ENCODE results near the gene SDR9C7. TPM values are rescaled to one million over a fixed set of nuclear protein-coding genes. Genes with fewer than 3 reads are reported as not detected.
"Not testable (repeated sequence)": the region's sequence is repeated elsewhere in the genome, so short reads cannot be mapped to it uniquely, and the experiment has no call there.

The SDR9C7 gene
- polyA plus RNA-seq, 4 donors: 0.10 to 0.53 (median 0.14) TPM

DNA sequence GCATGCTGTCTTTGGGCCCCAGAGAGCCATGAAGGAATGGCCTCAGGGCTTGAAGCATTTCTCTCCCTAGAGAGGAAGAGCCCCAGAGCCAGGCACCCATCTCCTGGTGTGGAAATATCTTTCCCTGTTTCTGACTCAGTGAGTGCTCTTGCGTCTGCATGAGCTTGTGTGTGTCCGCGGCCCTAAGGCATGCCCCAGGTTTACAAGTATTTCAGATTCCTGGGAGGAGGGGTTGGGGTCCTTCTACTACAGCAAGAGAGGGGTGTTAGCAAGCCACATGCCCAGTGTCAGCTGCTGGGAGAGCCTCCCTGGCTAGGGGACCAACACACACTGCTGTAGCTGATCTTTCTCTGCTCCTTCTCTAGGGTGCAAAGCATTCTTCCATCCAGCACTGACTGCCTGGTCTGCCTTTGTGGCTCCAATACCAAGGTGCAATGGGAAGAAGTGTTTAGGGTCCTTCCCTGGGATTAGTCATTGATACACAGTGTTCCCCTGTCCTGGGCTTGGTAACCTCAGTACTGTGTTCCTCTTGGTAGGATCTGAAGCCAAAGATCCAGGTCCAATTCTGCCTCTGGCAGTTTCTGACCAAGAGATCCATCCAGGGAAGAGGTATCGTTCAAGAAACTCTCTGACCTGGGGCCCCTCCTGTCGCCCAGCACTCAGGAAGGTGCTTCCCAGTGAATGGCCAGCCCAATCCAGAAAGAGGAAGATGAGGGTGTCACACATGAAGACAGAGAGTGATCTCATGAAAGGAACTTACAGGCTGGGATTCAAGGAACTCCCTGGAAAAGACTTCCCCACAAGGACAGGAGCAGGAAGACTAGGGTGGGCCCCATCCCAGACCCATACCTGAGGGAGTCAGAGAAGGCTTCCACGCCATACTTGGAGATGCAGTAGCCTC, 20.1 kb upstream of the SDR9C7 start:
- DNase-seq (ENCODE audit: low read depth in 4 of 4, low spot score in 2 of 4): no peak

DNA sequence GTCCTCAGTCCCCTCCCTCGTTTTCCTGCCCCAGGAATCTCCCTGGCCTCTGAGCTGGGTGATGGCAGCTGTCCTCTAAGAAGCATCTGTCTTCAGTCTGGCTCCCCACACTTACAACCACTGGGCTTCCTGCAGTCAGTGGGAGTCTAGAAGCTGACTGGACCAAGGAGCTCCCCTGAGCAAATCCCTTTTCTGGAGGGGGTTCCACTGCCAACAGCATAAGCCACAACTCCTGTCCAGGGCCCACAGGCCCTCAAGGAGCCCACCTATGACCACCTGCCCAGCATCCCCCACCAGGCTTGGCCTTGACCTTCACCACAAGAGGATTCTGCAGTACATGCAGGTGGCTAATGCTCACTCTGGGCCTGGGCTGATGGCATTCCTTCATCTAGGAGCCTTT, 19.1 kb upstream of the SDR9C7 start:
- no peak for DNase-seq (ENCODE audit: low read depth in 4 of 4, low spot score in 2 of 4)

DNA sequence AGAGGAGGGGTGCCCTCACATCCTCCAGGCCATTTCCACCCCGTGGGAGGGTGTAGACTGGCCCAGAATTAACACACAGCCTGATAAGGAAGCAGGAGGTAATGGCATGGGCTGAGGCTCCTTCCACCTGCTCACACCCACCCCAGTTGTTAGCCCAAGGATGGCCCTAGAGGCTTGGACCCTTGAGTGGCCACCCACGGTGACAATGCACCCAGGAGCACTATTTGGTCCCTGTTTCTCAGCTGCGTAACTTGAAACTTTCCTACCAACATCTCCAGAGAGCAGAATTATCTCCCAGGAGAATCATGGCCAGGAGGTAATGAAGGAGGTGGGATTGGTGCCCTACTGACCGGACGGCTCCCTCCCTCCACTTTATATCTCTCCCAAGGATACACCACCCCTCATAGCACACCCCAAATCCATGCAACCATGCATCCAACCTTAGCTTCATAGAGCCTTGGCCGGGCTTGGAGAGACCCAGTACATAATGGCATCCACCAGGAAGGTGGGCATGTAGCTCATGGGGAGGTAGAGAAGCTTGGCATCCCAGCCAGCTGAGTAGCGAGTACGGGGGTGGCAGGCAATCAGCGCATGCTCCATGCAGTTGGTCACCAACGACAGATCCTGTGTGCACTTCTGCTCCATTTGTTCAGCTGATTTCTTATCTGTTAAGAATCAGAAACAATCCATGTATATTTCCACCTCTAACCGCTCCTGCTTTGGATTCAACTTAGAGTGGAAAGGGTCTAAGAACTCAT, 17.6 kb upstream of the SDR9C7 start:
- no peak for DNase-seq (ENCODE audit: low read depth in 4 of 4, low spot score in 2 of 4)

GRCh38 chr12:56948881-56949280, 14.7 kb upstream of the SDR9C7 start:
- no peak for DNase-seq (ENCODE audit: low read depth in 4 of 4, low spot score in 2 of 4)

DNA sequence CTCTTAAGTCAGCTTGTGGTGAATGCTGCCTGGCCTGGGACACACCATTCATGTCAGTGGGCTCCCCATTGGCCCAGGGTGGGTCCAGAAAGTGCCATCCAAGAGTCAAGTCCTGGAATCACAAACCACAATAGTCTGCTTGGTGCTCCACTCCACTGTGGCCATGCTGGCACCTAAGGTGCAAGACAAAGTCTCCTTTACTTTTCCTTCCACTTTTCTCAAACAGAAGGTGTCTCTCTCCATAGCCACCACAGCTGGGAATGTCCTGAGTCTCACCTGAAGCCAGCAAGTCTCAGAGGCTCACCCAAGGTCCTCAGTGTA, 14.2 kb upstream of the SDR9C7 start:
- no peak for DNase-seq (ENCODE audit: low read depth in 4 of 4, low spot score in 2 of 4)

- no peak for DNase-seq (ENCODE audit: low read depth in 4 of 4, low spot score in 2 of 4)
Measured at GRCh38 chr12:56947633-56948456, 13.6 kb upstream of the SDR9C7 start.

- no peak for DNase-seq (ENCODE audit: low read depth in 4 of 4, low spot score in 2 of 4)
Measured at GRCh38 chr12:56943878-56944277, 9.7 kb upstream of the SDR9C7 start.

GRCh38 chr12:56943374-56943773, 9.2 kb upstream of the SDR9C7 start:
- not testable (repeated sequence) for DNase-seq (ENCODE audit: low read depth in 4 of 4, low spot score in 2 of 4)

DNA sequence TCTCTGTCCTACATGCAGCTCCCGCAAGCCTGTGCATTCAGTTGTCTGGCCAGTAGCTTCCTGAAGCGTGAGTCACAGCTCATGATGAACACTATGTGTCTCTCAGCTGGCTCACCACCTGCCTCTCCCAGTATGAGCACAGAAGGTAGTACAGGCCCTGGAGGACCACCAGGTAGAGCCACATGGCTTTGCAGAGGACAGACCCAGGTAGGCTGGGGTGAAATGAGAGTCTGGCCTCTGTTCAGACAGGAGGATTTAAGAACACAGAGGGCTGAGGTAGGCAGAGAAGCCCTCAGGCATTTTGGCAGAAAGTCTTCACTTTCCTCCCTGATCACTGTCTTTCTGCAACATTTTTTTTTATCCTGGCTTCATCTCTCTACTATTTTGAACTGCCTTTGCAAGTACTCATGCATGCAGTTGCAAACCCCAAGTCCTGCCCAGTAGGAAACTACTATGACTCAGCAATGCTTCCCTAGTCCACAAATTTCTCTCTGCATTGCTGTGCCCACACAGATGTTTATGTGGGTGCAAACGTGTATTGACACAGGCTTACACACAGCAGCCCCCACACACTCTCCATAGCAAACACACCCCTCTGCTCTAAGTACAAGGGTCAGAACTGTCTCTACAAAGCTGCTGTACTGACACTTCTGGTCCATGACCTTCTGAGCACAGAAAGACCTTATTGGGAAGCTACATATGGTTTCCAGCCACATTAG, 7.2 kb upstream of the SDR9C7 start:
- no peak for DNase-seq (ENCODE audit: low read depth in 4 of 4, low spot score in 2 of 4)

DNA sequence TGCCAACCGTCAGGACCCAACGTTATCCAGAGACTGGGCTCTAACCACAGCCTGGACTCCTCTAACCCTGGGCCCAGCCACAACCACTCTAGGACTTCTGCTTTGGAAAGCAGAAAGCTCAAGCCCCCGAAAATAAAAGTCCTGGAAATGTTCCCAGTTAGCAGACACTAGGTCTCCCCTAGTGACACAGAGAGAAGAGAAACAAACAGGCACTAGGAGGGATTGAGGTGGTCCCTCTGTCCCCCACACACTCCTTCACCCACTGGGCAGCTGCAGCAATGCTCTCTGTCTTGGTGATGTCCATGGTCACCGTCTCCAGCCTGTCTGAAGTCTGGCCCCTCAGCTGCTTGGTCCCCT, 6.7 kb upstream of the SDR9C7 start:
- not testable (repeated sequence) for DNase-seq (ENCODE audit: low read depth in 4 of 4, low spot score in 2 of 4)

- no peak for DNase-seq (ENCODE audit: low read depth in 4 of 4, low spot score in 2 of 4)
Measured at GRCh38 chr12:56935752-56936151, 1.5 kb upstream of the SDR9C7 start.

DNA sequence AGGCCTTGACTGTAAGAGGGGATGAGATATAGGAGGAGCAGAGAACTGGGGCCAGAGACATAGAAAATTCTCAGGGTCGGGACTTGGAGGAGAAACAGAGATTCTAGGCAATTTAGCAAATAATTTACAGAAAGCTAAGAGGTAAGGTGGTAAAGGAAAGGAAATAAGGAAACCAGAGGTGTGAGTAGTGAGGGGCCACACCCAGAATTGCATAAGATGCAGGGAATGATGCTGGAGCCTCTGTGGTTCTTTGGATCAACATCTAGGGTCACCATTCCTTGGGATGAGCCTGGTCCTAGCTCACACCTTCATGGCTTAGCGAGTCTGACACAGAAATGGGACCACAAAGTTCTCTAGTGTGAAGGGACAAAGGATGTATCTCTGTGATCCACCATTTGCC, 949 bp upstream of the SDR9C7 start:
- no peak for DNase-seq (ENCODE audit: low read depth in 4 of 4, low spot score in 2 of 4)

GRCh38 chr12:56932867-56933266, 1.3 kb downstream of the SDR9C7 start:
- no peak for DNase-seq (ENCODE audit: low read depth in 4 of 4, low spot score in 2 of 4)

DNA sequence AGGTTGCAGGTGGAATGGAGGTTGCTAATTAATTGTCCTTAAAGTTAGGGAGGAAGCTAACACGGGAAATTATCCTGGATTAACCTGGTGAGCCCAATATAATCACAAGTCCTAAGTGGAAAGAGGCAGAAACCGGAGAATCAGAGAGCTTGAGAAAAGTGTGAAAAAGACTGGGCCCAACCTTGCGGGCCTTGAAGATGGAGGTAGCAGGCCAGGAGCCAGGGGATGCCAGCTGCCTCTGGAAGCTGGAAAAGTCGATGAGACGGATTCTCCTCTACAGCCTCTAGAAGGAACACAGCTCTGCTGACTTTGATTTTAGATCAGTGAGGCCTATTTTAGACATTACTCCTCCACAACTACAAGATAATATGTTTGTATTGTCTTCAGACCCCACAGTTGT, 2.1 kb downstream of the SDR9C7 start:
- no peak for DNase-seq (ENCODE audit: low read depth in 4 of 4, low spot score in 2 of 4)

- peak in 3 of 4 donors; percentile 18 to 55 (median 31) for DNase-seq (ENCODE audit: low read depth in 4 of 4, low spot score in 2 of 4)
Measured at GRCh38 chr12:56931474-56931978, 2.7 kb downstream of the SDR9C7 start.

GRCh38 chr12:56930241-56930640, 4.0 kb downstream of the SDR9C7 start:
- DNase-seq (ENCODE audit: low read depth in 4 of 4, low spot score in 2 of 4): no peak

DNA sequence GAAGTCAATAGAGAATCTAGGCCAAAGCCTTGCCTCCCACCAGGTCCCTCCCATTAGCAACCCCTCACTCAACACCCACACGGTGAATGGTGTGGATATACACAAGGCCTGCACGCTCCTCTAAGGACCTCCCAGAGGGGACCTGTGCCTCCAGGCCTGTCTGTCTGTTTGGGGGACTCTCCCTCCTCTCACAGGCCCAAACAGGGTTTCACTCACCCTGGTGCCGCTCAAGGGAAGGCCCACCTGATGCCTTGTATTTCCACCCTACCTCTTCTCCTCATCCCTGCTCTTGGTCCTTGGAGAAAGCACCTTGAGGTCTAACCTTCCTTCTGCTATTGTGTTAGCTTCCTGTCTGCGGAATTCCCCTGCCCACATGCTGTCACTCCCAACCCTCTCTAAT, 4.4 kb downstream of the SDR9C7 start:
- no peak for DNase-seq (ENCODE audit: low read depth in 4 of 4, low spot score in 2 of 4)

- DNase-seq (ENCODE audit: low read depth in 4 of 4, low spot score in 2 of 4): no peak
Measured at GRCh38 chr12:56928262-56928661, 5.9 kb downstream of the SDR9C7 start.

GRCh38 chr12:56927281-56927680, 6.9 kb downstream of the SDR9C7 start:
- DNase-seq (ENCODE audit: low read depth in 4 of 4, low spot score in 2 of 4): no peak

- DNase-seq (ENCODE audit: low read depth in 4 of 4, low spot score in 2 of 4): no peak
Measured at GRCh38 chr12:56922031-56922430, 12.2 kb downstream of the SDR9C7 start.

Measured in left renal cortex interstitium (tissue), 4 donors.